Mucosa of rectum (tissue), 2 donors: Measurements from ENCODE around the gene LMX1B.

Source experiments
- H3K27ac ChIP-seq, 2 donors: one replicate each; pipeline ENCODE4 v1.7.0; 2013; ENCODE audit warnings: inconsistent platforms in 2 of 2, low read depth in 2 of 2, low read length in 2 of 2
- H3K27me3 ChIP-seq, 2 donors: one replicate each; pipeline ENCODE4 v1.7.0; 2013; ENCODE audit warnings: low read length in 2 of 2; ENCODE audit not compliant: control insufficient read depth in 2 of 2, insufficient read depth in 2 of 2
- H3K36me3 ChIP-seq, 2 donors: one replicate each; pipeline ENCODE4 v1.7.0; 2013; ENCODE audit warnings: low read length in 2 of 2; ENCODE audit not compliant: control insufficient read depth in 2 of 2, insufficient read depth in 2 of 2
- H3K4me1 ChIP-seq, 2 donors: one replicate each; pipeline ENCODE4 v1.7.0; 2013; ENCODE audit warnings: low read length in 2 of 2, mild to moderate bottlenecking in 1 of 2; ENCODE audit not compliant: control insufficient read depth in 2 of 2, insufficient read depth in 2 of 2
- H3K4me3 ChIP-seq, 2 donors: one replicate each; pipeline ENCODE4 v1.7.0; 2013; ENCODE audit warnings: low read length in 2 of 2
- H3K9ac ChIP-seq, 2 donors: one replicate each; pipeline ENCODE4 v1.7.0; 2013; ENCODE audit warnings: low read length in 2 of 2, low read depth in 1 of 2, mild to moderate bottlenecking in 1 of 2
- H3K9me3 ChIP-seq, 2 donors: one replicate each; pipeline ENCODE4 v1.7.0; 2013; ENCODE audit warnings: low read length in 2 of 2; ENCODE audit not compliant: control insufficient read depth in 2 of 2
- donor health status: healthy.
- donor health status: Normal muscosa, but diverticular disease.

The LMX1B gene

DNA sequence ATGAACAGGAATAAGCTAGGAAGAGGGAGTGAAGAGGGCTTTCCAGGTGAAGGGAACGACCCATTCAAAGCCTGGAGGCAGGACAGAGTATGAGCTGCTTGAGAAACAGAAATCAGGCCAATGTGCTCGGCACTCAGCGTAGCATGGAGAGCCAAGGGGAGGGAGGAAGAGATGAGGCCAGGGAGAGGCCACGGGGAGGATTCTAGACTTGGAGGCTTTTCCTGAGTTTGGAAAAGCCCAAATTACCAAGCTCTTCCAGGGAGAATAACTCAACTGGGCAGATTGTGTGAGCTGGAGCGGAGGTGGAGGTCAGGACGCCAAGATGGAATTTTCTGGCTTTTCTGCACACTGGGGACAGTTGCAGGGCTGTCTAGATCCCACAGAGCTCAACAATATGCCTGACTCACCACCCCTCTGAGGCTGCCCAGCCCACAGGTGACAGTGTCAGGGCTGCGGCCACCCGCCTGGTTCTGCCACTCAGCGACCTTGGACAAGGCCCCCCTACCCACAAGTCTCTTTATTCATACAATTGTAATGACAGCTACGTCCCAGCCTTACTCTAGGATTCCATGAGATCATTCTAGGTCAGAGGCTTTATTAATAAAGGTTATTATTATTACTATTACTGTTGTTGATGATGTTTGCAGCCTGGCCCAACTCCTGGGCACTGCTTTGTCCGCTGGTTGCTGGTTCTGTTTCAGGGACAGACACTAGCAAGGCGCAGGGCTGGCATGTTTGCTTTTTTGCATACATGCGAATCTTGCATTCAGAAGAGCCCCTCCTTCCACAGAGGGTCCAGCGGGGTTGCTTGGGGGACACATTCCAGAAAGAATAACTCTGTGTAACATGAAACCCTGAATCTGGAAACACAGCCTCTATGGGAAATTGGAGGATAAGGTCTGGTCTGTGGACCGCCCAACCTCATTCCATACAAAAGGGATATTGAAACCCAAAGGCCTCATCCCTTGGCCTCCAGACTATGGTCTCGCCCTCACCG lies 9.4 kb upstream of the LMX1B start:
- H3K27me3 ChIP-seq: peaks cover 28% of the 10 kb centered on the region in 2 donors
- H3K36me3 ChIP-seq: no peaks in the 10 kb centered on the region
- no peak overlapping the region for H3K4me3 ChIP-seq
- H3K27ac ChIP-seq: no peak overlapping the region
- H3K9me3 ChIP-seq: no peaks in the 10 kb centered on the region
- no peaks in the 10 kb centered on the region for H3K4me1 ChIP-seq
- no peak overlapping the region for H3K9ac ChIP-seq

DNA sequence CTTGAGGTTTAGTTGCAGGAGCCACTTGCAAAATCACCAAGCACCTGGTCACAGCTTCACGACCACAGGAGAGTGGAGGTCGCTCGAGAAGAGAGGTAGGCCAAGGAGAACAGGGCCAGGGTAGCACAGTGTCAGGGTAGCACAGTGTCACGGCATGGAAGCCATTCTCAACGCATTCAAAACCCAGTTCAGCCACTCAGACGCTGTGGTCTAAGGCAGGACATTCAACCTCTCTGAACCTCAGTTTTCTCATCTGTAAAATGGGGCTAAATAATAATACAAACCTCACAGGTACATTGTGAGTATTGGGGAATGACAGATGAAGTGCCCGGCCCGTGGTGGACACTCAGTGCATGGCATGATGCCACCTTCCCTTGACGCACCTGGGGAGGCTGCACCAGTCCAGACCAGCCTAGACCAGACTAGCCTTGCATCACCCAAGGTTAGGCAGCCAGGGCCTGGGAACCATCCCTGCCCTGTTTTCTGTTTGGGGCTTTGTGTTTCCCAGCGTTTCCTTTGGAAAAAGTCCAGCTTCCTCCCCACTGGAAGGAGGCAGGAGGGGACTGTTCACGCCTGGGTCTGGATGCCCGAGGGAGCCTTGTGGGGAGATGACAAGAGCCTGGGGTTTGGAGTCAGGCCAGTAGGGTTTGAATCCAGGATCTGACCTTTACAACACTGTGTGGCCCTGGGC lies 7.8 kb upstream of the LMX1B start:
- no peak overlapping the region for H3K9ac ChIP-seq
- peaks cover 36 to 39% of the 10 kb centered on the region in 2 donors for H3K27me3 ChIP-seq
- no peaks in the 10 kb centered on the region for H3K36me3 ChIP-seq
- H3K9me3 ChIP-seq: no peaks in the 10 kb centered on the region
- H3K4me1 ChIP-seq: peaks cover 0 to under 1% of the 10 kb centered on the region in 2 donors
- H3K4me3 ChIP-seq: no peak overlapping the region
- no peak overlapping the region for H3K27ac ChIP-seq

DNA sequence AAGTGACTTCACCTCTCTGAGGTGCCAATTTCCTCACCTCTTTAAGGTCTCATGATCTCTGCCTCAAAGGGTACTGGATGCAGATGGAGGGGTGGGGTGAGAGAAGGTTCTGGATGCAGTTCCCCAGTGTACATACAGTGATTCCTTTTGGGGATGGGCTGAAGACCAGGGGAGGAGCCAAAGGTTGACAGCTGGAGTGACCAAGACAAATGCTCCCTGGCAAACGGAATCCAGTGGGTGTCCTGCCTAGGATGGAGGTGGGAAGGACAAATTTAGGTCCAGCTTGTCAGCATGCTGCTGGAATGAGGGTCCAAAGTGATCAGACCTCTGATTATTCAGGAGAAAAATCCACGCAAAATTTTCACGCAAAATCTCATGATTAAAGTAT lies 7.3 kb upstream of the LMX1B start:
- no peak overlapping the region for H3K27ac ChIP-seq
- no peaks in the 10 kb centered on the region for H3K9me3 ChIP-seq
- no peak overlapping the region for H3K9ac ChIP-seq
- peaks cover 3 to 4% of the 10 kb centered on the region in 2 donors for H3K4me1 ChIP-seq
- H3K36me3 ChIP-seq: no peaks in the 10 kb centered on the region
- H3K4me3 ChIP-seq: no peak overlapping the region
- peaks cover 38 to 44% of the 10 kb centered on the region in 2 donors for H3K27me3 ChIP-seq

DNA sequence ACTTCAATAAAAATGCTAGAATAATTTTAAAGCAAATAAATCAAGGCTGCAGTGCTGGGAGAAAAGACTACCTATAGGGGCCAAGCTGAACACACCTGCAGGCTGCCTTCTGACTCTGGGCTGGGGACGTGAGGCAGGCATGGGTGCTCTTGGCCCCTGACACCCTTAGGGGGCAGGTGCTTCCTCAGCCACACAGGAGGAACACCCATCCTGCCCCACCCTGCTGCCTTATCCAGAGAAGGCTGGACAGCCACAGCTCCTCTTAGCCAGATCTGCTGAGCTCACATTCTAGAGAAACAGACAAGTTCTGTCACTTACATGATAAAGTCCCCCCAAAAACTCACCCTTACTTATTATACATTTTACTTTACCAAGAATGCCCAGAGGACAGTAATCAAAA lies 6.6 kb upstream of the LMX1B start:
- peaks cover 42 to 50% of the 10 kb centered on the region in 2 donors for H3K27me3 ChIP-seq

DNA sequence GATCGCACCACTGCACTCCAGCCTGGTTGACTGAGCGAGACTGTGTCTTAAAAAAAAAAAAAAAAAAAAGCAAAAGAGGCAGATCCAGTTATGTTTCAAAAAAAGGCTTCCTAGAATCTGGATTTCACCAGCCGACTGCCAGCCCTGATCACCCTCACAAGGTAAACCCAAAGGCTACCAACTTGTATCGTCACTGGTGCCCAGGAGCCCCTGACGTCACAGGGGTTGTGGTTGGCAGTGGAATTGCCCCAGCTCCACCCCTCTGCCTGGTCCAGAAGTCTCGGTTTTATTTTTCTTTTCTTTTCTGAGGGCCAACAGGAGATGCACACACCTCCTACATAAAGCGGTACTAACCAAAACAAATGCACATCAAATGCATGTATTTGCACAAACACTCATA lies 6.0 kb upstream of the LMX1B start:
- H3K36me3 ChIP-seq: no peaks in the 10 kb centered on the region
- H3K27me3 ChIP-seq: peaks cover 46 to 55% of the 10 kb centered on the region in 2 donors
- no peak overlapping the region for H3K9ac ChIP-seq
- peaks cover 8 to 12% of the 10 kb centered on the region in 2 donors for H3K4me1 ChIP-seq
- H3K9me3 ChIP-seq: no peaks in the 10 kb centered on the region
- no peak overlapping the region for H3K4me3 ChIP-seq
- no peak overlapping the region for H3K27ac ChIP-seq

More for the DNA sequence above, 6.6 kb upstream of the LMX1B start:
- no peak overlapping the region for H3K4me3 ChIP-seq
- H3K9ac ChIP-seq: no peak overlapping the region
- H3K4me1 ChIP-seq: peaks cover 7 to 10% of the 10 kb centered on the region in 2 donors
- no peak overlapping the region for H3K27ac ChIP-seq
- no peaks in the 10 kb centered on the region for H3K36me3 ChIP-seq
- H3K9me3 ChIP-seq: no peaks in the 10 kb centered on the region

DNA sequence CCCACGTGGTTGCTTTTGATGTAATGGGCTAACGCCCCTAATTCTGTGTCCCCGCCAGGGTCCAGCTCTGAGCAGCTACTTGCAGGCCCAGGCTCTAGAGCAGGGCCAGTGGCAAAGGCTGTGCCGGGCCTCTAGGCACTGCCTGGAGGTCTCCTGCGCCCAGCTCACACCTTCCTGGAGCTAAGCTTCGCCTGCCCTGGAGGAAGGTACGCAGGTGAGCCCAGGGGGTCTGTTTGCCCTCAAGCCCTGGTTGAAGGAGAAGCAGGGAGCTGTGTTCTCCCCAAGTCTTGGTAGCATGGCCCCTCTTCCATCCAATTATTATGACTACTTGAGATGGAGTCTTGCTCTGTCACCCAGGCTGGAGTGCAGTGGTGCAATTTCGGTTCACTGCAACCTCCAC lies 5.2 kb upstream of the LMX1B start:
- no peak overlapping the region for H3K27ac ChIP-seq
- H3K9ac ChIP-seq: no peak overlapping the region
- H3K4me3 ChIP-seq: no peak overlapping the region
- H3K27me3 ChIP-seq: peaks cover 48 to 61% of the 10 kb centered on the region in 2 donors
- no peaks in the 10 kb centered on the region for H3K36me3 ChIP-seq
- H3K4me1 ChIP-seq: peaks cover 12 to 15% of the 10 kb centered on the region in 2 donors
- no peaks in the 10 kb centered on the region for H3K9me3 ChIP-seq

DNA sequence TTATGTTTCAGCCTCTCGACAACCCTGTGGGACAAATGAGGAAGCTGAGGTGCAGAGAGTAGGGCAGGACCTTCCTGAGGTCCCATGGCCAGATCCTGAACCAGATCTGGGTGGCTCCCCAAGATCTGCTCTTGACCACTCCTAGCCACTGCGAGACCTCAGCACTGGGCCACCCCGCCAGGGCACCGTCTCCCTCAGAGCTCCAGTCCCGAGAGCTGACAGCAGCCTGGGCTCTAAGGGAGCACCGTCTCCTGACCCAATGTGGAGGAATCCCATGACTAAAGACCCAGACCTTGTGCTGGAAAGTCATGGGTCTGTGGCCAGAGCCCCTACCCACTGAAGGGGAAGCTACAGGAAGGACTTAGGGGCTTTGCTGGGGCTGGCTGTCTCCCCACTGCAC lies 4.5 kb upstream of the LMX1B start:
- H3K27ac ChIP-seq: no peak overlapping the region
- H3K9me3 ChIP-seq: no peaks in the 10 kb centered on the region
- no peak overlapping the region for H3K4me3 ChIP-seq
- peaks cover 12 to 15% of the 10 kb centered on the region in 2 donors for H3K4me1 ChIP-seq
- H3K27me3 ChIP-seq: peaks cover 47 to 59% of the 10 kb centered on the region in 2 donors
- no peak overlapping the region for H3K9ac ChIP-seq
- H3K36me3 ChIP-seq: no peaks in the 10 kb centered on the region

DNA sequence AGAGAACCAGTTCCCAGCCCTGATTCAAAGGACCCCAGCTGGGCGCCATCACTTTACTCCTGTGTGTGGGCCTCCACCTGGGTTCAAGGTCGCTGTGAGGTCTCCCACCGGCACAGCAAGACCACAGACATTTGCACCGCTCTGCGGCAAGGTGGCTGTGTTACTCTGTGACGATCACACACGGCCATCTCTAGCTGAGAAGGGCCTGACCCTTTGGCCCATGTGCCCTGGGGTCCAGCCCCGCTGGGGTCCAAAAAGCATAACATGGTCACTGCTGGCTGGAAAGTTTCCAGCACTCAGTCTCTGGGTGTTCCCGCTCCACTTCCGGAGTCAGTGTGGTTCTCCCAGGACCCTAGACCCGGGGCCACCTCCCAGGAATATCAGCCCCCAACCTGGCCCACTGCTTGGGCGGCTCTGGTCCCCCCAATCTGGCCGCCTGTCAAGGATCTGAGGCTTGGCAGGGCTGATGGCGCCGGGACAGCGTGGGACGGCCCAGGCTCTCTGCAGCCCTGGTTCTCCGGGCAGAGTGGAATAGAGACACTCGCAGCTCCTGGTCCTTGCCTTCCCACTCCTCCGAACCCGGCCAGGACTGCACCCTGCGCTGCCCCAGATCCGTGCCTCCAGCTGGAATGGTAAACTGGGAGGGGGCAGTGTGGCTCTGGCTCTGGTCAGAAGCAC lies 3.9 kb upstream of the LMX1B start:
- Histone ChIP-seq H3K27ac (no peak overlapping the region), H3K27me3 (peaks cover 52 to 64% of the 10 kb centered on the region in 2 donors), H3K36me3 (no peaks in the 10 kb centered on the region), H3K4me3 (no peak overlapping the region), H3K4me1 (peaks cover 15% of the 10 kb centered on the region in 2 donors), H3K9ac (no peak overlapping the region), H3K9me3 (no peaks in the 10 kb centered on the region)

DNA sequence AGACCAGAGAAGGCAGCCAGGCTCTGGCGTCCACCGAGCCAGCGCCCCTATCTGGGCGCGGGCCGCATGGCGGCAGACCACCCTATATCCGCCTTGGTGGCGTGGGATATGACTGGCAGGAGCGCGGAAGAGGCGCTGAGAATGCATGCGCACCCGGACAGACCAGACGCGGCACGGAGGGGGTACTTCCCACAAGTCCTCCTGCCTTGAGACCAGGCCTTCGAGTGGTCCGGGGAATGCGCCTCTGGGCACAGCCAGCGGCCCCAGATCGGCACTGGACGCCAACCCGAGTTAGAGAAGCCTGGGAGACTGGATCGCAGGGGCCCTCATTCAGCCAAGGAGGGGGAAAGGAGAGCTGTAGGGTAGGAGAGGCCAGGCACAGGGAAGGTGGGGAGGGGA lies 2.5 kb upstream of the LMX1B start:
- no peaks in the 10 kb centered on the region for H3K9me3 ChIP-seq
- peaks cover 58 to 77% of the 10 kb centered on the region in 2 donors for H3K27me3 ChIP-seq
- H3K4me1 ChIP-seq: peaks cover 15 to 17% of the 10 kb centered on the region in 2 donors
- H3K4me3 ChIP-seq: no peak overlapping the region
- no peak overlapping the region for H3K9ac ChIP-seq
- H3K27ac ChIP-seq: no peak overlapping the region
- no peaks in the 10 kb centered on the region for H3K36me3 ChIP-seq
